GM12878 (cell line): ENCODE measurements around the gene ROBO1. TPM values are rescaled to one million over a fixed set of nuclear protein-coding genes. Genes with fewer than 3 reads are reported as not detected.

Source experiments
- ATAC-seq: fragments of 200-7000 bp; cut with Tn5 transposase; 3 replicates; pipeline ENCODE4 v1.9.1; 2020; ENCODE audit warnings: mild to moderate bottlenecking, moderate library complexity
- BruUV-seq: library from RNA; stranded (reverse); fragments of 400-500 nt; replicated peaks from 2 replicates; lab custom pipeline; 2021; lab: Mats Ljungman, UMichigan
- CTCF ChIA-PET: fragments of 300-600 bp; sonication (Branson Sonifier 250); formaldehyde crosslinking; extraction: SDS; loops from one replicate; lab custom pipeline; 2021; ENCODE audit warnings: inconsistent platforms; lab: Yijun Ruan, JAX
- POLR2A ChIA-PET: fragments of 350-600 bp; formaldehyde crosslinking; extraction: SDS; loops from one replicate; lab custom pipeline; 2021; ENCODE audit warnings: inconsistent platforms; lab: Charles Lee
- RAD21 ChIA-PET: fragments of 300-600 bp; sonication (Branson Sonifier 250); formaldehyde crosslinking; loops from one replicate; lab custom pipeline; 2023; ENCODE audit warnings: antibody characterized with exemption; ENCODE audit not compliant: unreplicated experiment; lab: Charles Lee
- SMC1A ChIA-PET: fragments of 300-600 bp; sonication (Branson Sonifier 250); formaldehyde crosslinking; loops from one replicate; lab custom pipeline; 2023; ENCODE audit not compliant: unreplicated experiment, uncharacterized antibody; lab: Charles Lee
- DNase-seq: peaks from one replicate; pipeline ENCODE4 v3.0.0-alpha.2; 2011; ENCODE audit warnings: low read depth, low spot score
- FAIRE-seq: peaks from 3 replicates; lab custom pipeline; 2011; peaks lifted over from hg19 to GRCh38; lab: Jason Lieb, UNC
- H2AFZ ChIP-seq: 2 replicates; pipeline ENCODE4 v1.6.0; 2011; ENCODE audit warnings: low read depth, low read length, control low read depth; ENCODE audit not compliant: control insufficient read depth
- H3K27ac ChIP-seq: 2 replicates; pipeline ENCODE4 v1.5.1; 2011; ENCODE audit warnings: control low read depth; ENCODE audit not compliant: control insufficient read depth, insufficient read depth
- H3K27me3 ChIP-seq, 2 experiments: replicated peaks in 1 of 2; 2 replicates each; pipeline versions ENCODE4 v1.6.0 to v1.6.1; 2011; ENCODE audit warnings: low read length in 1 of 2; ENCODE audit not compliant: control insufficient read depth in 2 of 2, insufficient read depth in 2 of 2
- H3K36me3 ChIP-seq, 2 experiments: 2 replicates each; pipeline ENCODE4 v1.5.1; 2011; ENCODE audit warnings: low read length in 1 of 2; ENCODE audit not compliant: control insufficient read depth in 2 of 2, insufficient read depth in 2 of 2
- H3K4me1 ChIP-seq: 2 replicates; pipeline ENCODE4 v1.6.1; 2011; ENCODE audit warnings: mild to moderate bottlenecking, low read length, moderate library complexity, mixed read lengths; ENCODE audit not compliant: control insufficient read depth, insufficient read depth
- H3K4me2 ChIP-seq: 2 replicates; pipeline ENCODE4 v1.6.0; 2011; ENCODE audit warnings: control low read depth; ENCODE audit not compliant: control insufficient read depth, insufficient read depth
- H3K4me3 ChIP-seq: fragments of 200-600 bp; sonication (generic); 2 replicates; pipeline ENCODE4 v1.5.1; 2016
- H3K79me2 ChIP-seq: 2 replicates; pipeline ENCODE4 v1.6.0; 2011; ENCODE audit warnings: low read length; ENCODE audit not compliant: control insufficient read depth, insufficient read depth
- H3K9ac ChIP-seq: 2 replicates; pipeline ENCODE4 v1.8.0; 2011; ENCODE audit warnings: low read length, control low read depth, mixed read lengths; ENCODE audit not compliant: control insufficient read depth, insufficient read depth
- H3K9me3 ChIP-seq: replicated peaks from 3 replicates; pipeline ENCODE4 v1.5.1; 2011; ENCODE audit warnings: mild to moderate bottlenecking, low read length; ENCODE audit not compliant: control insufficient read depth, insufficient read depth
- H4K20me1 ChIP-seq: 2 replicates; pipeline ENCODE4 v1.6.0; 2011; ENCODE audit not compliant: control insufficient read depth, insufficient read depth
- BCLAF1 ChIP-seq: fragments of 450-650 bp; IDR thresholded peaks from 2 replicates; pipeline ENCODE4 v1.6.1; 2017; ENCODE audit warnings: antibody characterized with exemption, mild to moderate bottlenecking, moderate library complexity
- FOXK2 ChIP-seq: fragments of 450-650 bp; IDR thresholded peaks from 2 replicates; pipeline ENCODE4 v1.6.1; 2017; ENCODE audit warnings: mild to moderate bottlenecking, moderate library complexity
- GABPA ChIP-seq: IDR thresholded peaks from 2 replicates; pipeline ENCODE4 v1.6.1; 2014; ENCODE audit warnings: antibody characterized with exemption, low read depth, mild to moderate bottlenecking, inconsistent platforms
- HDGF ChIP-seq: fragments of 450-650 bp; IDR thresholded peaks from 2 replicates; pipeline ENCODE4 v1.6.1; 2016; ENCODE audit warnings: antibody characterized with exemption
- HSF1 ChIP-seq: fragments of 150-350 bp; IDR thresholded peaks from 2 replicates; pipeline ENCODE4 v1.6.1; 2014; ENCODE audit warnings: mild to moderate bottlenecking, low read depth, low read length
- JUNB ChIP-seq: IDR thresholded peaks from 2 replicates; pipeline ENCODE4 v1.6.1; 2016; ENCODE audit warnings: antibody characterized with exemption, mild to moderate bottlenecking
- KDM1A ChIP-seq: fragments of 200-600 bp; sonication (generic); IDR thresholded peaks from 2 replicates; pipeline ENCODE4 v1.6.1; 2016; ENCODE audit warnings: borderline replicate concordance
- MEF2A ChIP-seq: IDR thresholded peaks from 2 replicates; pipeline ENCODE4 v1.6.1; 2011; ENCODE audit warnings: low read depth, mild to moderate bottlenecking, low read length, moderate library complexity; ENCODE audit not compliant: insufficient read depth
- NFYB ChIP-seq: IDR thresholded peaks from 2 replicates; pipeline ENCODE4 v1.6.1; 2011; ENCODE audit warnings: low read depth, mild to moderate bottlenecking, low read length, improper control_type of control experiment, moderate library complexity; ENCODE audit not compliant: insufficient read depth
- POLR2AphosphoS2 ChIP-seq: IDR thresholded peaks from 2 replicates; pipeline ENCODE4 v1.6.1; 2011; ENCODE audit warnings: low read depth, mild to moderate bottlenecking, low read length, improper control_type of control experiment, moderate library complexity
- RBBP5 ChIP-seq: fragments of 200-600 bp; sonication (generic); conservative IDR thresholded peaks from 2 replicates; pipeline ENCODE4 v1.6.1; 2016
- RELA ChIP-seq: fragments of 450-650 bp; IDR thresholded peaks from 2 replicates; pipeline ENCODE4 v1.8.0; 2014; ENCODE audit warnings: borderline replicate concordance; ENCODE audit not compliant: partially characterized antibody
- SKIL ChIP-seq: fragments of 450-650 bp; IDR thresholded peaks from 2 replicates; pipeline ENCODE4 v1.6.1; 2017; ENCODE audit warnings: mild to moderate bottlenecking, low read depth, inconsistent platforms; ENCODE audit not compliant: poor library complexity, severe bottlenecking
- SMAD1 ChIP-seq: fragments of 450-650 bp; IDR thresholded peaks from 2 replicates; pipeline ENCODE4 v1.6.1; 2018; ENCODE audit warnings: mild to moderate bottlenecking, low read depth; ENCODE audit not compliant: partially characterized antibody
- YBX1 ChIP-seq: fragments of 450-650 bp; IDR thresholded peaks from 2 replicates; pipeline ENCODE4 v1.6.1; 2016; ENCODE audit warnings: antibody characterized with exemption
- WGBS: methylation state at CpG from one replicate; pipeline ENCODE4 v1.1.6; 2016; ENCODE audit warnings: low lambda C conversion rate; ENCODE audit not compliant: insufficient replicate concordance, insufficient coverage; ENCODE audit errors: missing lambda C conversion rate; 5-methylcytosine and 5-hydroxymethylcytosine counted together
- in situ Hi-C: fragments of 300-500 bp; cut with MboI; formaldehyde crosslinking; loops from 9 replicates; pipeline ENCODE4 v1.14.3; 2018; ENCODE audit warnings: mixed read lengths
- intact Hi-C: fragments of 100-400 bp; cut with micrococcal nuclease; formaldehyde crosslinking; loops from one replicate; pipeline ENCODE4 v1.14.2; 2022; ENCODE audit not compliant: unreplicated experiment
- polyA plus RNA-seq, 11 experiments: library from polyadenylated mRNA; depleted of rRNA in 4 of 11; unstranded in 6 of 11; stranded (reverse) in 5 of 11; fragments of >200 nt; fragmentation: Nextera tagmentation in 4 of 11; fragmentation: Illumina TruSeq in 1 of 11; extraction: Ambion mirVana in 4 of 11; extraction: Trizol in 1 of 11; gene quantifications; 1 replicate in 1 of 11; 2 replicates in 10 of 11; pipeline versions ENCODE4 v1.2.1 to v1.2.3, GENCODE V29; 2011 to 2016; ENCODE audit warnings: inconsistent platforms in 2 of 11, missing spikeins in 2 of 11, low read depth in 1 of 11
- total RNA-seq, 4 experiments: library from RNA; depleted of rRNA in 3 of 4; stranded (reverse); fragments of >200 nt in 3 of 4; fragmentation: Illumina TruSeq in 1 of 4; extraction: Trizol in 1 of 4; gene quantifications; 2 replicates each; pipeline versions ENCODE4 v1.2.1 to v1.2.3, GENCODE V29; 2013 to 2021

The ROBO1 gene
- total and polyA plus RNA-seq, 10 of the 15 experiments (the other 5 are each of a cell fraction or from before 2014, with no cell fraction given) = 0.29 to 46.5 (median 1.2) TPM

DNA sequence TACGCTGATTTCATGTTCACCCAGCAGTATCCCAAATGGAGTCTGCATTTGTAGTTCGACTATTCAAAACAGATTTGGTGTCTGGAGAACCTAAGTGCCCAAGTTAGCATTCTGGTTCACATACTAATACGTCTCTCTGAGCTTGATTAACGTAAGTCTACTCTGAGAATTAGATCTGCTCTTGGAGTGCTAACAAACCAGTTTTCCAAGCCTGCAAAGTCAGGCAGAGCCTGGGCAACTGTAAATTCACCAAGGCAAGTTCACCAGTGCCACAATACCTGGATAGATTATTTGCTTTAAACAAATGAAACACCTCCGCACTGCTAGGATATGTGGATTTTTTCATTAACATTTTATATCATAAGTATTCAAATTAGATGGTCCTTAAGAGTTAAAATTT, 912.6 kb downstream of the ROBO1 start (continued):
- TF ChIP-seq GABPA (no peak), RELA (no peak), FOXK2 (no peak), KDM1A (no peak)

GRCh38 chr3:78848392-78849288, 919.2 kb downstream of the ROBO1 start:
- Histone ChIP-seq H3K4me2 (no peak overlapping the region), H3K27me3 (no peaks in the 10 kb centered on the region), H3K4me1 (no peaks in the 10 kb centered on the region), H3K4me3 (no peak overlapping the region), H3K27ac (no peak overlapping the region), H4K20me1 (no peaks in the 10 kb centered on the region), H3K79me2 (no peaks in the 10 kb centered on the region), H3K36me3 (no peaks in the 10 kb centered on the region), H3K9ac (no peak overlapping the region), H2AFZ (no peak overlapping the region), H3K9me3 (no peaks in the 10 kb centered on the region; the same call in 2 of the 3 replicates)
- in situ Hi-C loops = no loop called here
- ATAC-seq (no peak), DNase-seq (no peak), FAIRE-seq (no peak)
- 53% methylated on average over 7 of the region's 7 CpGs for WGBS
- ChIA-PET CTCF (interaction anchor here (1.5 to 2.4 kb wide), 4 partner anchors 10 to 124 kb away, joined by 3 to 6 read pairs (median 4); no protein-coding TSS in a partner anchor), POLR2A (interaction anchor here (1.3 kb wide), 1 partner anchor 34 kb away, joined by 4 read pairs; no protein-coding TSS in a partner anchor), RAD21 (interaction anchor here (0.6 to 2.5 kb wide), 8 partner anchors 8 to 170 kb away, joined by 3 to 11 read pairs (median 4); no protein-coding TSS in a partner anchor), SMC1A (interaction anchor here (0.8 to 3.5 kb wide), 11 partner anchors 14 to 127 kb away, joined by 3 to 18 read pairs (median 3); no protein-coding TSS in a partner anchor)
- intact Hi-C loops = no loop called here
- no TSS peak for BruUV-seq
- TF ChIP-seq BCLAF1 (no peak), SMAD1 (no peak), POLR2AphosphoS2 (no peak), HSF1 (no peak), JUNB (no peak), HDGF (no peak), RBBP5 (no peak), MEF2A (no peak), SKIL (no peak), KDM1A (no peak), NFYB (no peak), YBX1 (no peak)
